Dermis blood vessel endothelial cell (primary cell): ENCODE results near the gene ATXN1. TPM values are rescaled to one million over a fixed set of nuclear protein-coding genes. Genes with fewer than 3 reads are reported as not detected.
"Not testable (repeated sequence)": the region's sequence is repeated elsewhere in the genome, so short reads cannot be mapped to it uniquely, and the experiment has no call there.

Source experiments
- DNase-seq: peaks from one replicate; pipeline ENCODE4 v3.0.0; 2010
- total RNA-seq: library from RNA; depleted of rRNA; stranded (reverse); fragments of >200 nt; gene quantifications from 2 replicates; pipeline ENCODE4 v1.2.3, GENCODE V29; 2014

ATXN1 gene
- total RNA-seq, 1 donor from 2014 or later: 15.3 TPM

DNA sequence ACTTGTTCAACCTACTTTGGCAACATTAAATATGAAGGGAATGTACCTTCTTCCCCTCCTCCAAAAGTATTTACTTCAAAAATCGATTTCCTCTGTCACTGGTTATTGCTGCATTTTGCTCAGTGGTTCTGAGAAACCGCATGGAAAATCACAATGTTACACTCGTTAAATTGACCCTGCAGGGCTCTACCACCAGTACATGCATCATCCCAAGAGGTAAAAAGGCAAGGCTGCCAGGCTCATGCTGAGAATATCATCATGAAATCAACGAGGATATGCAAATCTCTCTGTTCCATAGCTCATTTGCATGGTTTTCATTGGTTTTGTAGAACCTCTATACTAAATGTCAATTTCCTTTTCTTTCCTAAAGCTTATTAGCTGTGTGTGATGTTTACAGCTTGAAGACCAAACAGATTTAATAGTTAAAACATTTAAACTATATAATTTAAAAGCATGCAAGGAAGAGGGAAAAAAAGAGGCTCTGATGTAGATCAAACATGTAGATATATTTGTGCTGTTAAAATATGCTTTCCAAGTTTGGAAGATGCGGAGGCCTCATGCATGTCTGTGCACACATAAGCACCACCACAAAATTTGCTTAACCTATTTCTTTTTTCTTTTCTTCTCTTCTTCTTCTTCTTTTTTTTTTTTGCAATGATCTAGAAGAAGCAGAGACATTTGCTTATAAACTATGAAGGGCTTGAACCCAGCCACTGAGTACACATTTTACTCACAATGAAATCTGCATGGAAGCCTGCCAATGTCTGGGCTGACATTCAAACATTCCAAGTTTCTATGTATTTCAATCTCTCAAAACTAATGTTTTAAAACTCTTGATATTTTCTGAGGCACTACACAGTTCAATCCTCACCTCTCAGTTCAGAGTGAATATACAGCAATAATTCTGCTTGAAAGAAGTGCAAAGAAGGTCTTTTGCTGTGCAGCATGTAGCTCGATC lies 328.9 kb downstream of the ATXN1 start:
- DNase-seq: no peak

GRCh38 chr6:16431106-16431505 lies 330.2 kb downstream of the ATXN1 start:
- no peak for DNase-seq

GRCh38 chr6:16430391-16431089 lies 330.7 kb downstream of the ATXN1 start:
- DNase-seq: no peak

DNA sequence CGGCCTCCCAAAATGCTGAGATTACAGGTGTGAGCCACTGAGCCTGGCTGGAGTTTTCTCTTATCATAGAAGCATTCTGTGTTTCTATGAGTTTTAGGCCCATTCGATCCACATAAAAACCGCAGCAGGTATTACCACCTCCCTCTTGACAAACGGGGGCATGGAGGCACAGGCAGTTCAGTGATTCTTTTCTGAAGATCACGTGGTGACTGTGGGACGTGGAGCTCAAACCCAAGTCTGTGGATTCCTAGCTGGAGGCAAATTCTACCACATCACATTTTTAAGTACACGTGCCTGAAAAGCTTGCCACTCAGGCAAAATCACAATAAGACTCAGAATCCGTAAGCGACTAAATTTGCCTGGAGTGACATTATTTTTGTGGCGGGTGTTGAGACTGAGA lies 331.6 kb downstream of the ATXN1 start:
- DNase-seq: no peak

DNA sequence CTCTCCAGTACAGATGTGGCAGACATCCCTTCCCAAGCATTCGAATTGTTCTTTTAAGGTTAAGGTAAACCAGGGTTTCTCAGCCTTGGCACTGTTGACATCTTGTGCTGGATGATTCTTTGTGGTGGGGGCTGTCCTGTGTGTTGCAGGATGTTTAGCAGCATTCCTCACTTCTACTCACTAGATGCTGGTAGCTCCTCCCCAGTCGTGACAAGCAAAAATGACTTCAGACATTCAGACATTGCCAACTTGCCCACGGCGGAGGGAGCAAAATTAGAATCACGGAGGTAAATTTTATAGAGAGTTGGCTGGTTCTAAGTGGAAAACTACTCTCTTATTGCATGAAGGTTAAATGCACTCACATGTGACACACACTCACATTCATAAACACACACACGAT lies 334.1 kb downstream of the ATXN1 start:
- no peak for DNase-seq

- no peak for DNase-seq
These were observed 335.2 kb downstream of the ATXN1 start for GRCh38 chr6:16425881-16426615.

DNA sequence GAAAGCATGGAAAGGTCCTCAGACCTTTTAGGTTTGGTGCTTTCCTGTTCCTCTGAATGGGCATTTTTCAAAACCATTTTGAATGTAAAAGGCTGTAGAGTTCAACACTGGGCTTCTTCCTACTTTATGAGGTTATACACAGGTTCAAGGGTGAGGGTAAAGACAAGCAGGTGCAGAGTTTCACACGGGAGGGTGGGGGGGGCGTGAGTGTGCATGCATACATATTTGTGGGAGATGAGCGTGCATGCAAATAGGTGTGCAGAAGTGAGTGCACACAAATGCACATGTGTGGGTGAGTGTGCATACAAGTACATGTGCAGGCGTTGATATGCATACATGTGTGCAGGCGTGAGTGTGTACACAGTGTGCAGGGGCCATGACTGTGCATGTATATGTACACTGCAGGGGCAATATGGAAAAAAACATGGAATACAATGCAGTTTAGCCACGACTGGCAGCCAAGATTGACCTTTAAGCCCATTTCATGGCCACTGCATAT lies 339.7 kb downstream of the ATXN1 start:
- no peak for DNase-seq

- DNase-seq: no peak
These were observed 340.4 kb downstream of the ATXN1 start for GRCh38 chr6:16420715-16421461.

GRCh38 chr6:16420337-16420714 lies 340.9 kb downstream of the ATXN1 start:
- no peak for DNase-seq

DNA sequence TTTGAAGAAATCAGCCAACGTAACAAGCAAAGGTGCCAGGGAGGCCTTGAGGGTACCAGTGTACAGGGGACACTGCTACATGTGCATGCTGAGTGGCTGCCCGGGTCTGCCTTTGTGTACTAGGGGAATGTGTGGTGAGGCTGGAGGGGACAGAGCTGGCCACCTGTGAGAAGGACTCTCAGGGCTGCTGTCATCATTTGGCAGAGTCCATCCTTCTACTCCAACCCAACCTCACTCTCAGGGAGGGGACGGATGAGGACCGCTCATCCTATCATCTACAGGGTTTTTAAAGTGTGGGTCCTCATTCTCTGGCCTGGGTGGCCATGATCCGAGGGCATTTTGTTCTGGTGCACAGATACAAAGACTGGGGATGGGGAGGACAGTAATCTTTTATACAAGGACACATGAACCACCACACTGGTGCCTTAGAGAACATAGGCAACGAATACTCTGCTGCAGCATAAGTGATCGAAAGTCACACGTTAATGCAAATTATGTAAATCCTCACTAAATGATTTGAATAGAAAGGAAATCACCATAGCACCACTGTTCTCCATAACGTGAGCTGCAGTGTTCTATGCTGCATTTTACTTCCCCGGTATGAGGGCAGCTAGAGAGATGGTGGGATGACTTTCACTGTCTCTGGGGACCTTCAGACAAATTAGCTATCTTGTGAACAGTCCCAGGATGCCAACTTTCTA lies 341.5 kb downstream of the ATXN1 start:
- no peak for DNase-seq

DNA sequence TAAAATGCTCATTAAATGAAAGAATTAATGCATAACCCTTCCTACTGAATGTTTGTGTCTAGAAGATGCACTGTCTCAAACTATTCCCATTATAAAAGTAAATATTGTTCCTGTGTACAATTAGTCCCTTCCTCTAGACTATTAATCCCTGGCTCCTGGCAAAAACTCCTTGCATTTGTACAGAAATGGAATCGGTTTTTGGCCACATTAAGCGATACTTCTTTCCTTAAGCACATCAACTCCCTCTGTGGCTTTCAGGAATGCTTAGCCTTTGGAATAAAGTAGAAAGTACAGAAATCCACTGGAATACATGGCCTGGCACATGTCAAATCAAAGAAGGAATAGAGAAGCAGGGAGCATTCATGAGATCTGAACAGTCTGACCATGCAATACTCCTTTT lies 343.1 kb downstream of the ATXN1 start:
- DNase-seq: no peak

- DNase-seq: no peak
These were observed 345.6 kb downstream of the ATXN1 start for GRCh38 chr6:16415677-16416076.

- no peak for DNase-seq
These were observed 347.1 kb downstream of the ATXN1 start for GRCh38 chr6:16414205-16414604.

- DNase-seq: no peak
These were observed 347.9 kb downstream of the ATXN1 start for GRCh38 chr6:16413399-16413798.

DNA sequence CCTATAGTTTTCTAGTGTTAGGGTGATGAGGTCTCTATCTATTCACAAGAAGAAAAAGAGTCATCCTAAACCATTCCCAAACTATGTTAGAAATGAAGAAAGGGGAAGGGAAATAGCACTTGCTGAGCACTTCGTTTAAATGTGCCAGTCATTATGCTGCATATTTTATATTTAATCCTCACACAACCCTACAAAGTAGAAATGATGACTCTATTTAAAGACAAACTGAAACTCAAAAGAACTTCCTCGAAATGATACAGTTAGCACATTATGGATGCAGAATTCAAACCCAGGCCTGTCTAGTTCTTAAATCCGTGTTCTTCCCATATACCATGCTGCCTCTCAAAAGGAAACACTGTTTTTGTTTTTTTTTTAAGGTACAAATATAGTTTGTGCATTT lies 348.3 kb downstream of the ATXN1 start:
- DNase-seq: no peak

GRCh38 chr6:16412171-16412570 lies 349.1 kb downstream of the ATXN1 start:
- DNase-seq: no peak

DNA sequence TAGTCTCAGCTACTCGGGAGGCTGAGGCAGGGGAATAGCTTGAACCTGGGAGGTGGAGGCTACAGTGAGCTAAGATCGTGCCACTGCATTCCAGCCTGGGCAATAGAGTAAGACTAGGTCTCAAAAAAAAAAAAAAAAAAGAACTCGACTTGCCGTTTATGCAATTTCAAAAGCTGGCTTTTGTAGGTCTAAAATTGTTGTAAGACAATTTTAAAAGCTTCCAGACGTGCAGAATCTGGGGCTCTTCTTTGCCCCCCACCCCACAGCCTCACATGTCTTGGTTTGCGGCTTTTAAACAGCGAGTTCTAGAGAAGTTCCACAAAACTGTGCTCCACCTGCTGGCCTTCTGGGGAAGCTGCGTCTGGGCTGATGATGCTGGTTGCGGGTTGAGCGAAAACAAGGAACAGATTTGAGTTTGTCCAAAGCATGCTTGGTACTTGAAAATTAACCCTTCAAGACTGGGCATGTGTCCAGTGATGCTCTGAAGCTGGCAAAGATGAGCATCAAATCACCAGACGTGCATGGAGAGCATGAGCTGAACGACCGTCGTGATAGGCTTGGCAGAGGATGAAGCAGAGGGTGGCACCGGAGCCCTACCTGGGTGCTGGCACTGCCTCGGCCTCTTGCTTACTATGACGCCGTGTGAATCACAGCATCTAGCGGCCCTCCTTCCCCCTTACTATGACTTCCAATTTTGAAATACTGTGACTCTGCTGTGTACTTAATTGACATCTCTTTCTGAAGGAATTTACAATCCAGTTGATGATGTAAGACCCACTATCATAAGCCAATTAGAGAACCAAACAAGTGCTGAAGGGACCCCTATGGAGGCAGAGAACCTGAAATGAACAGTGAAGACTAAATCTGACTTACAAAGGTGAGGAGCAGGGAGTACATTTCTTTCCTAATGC lies 351.5 kb downstream of the ATXN1 start:
- DNase-seq: peak; percentile 80

DNA sequence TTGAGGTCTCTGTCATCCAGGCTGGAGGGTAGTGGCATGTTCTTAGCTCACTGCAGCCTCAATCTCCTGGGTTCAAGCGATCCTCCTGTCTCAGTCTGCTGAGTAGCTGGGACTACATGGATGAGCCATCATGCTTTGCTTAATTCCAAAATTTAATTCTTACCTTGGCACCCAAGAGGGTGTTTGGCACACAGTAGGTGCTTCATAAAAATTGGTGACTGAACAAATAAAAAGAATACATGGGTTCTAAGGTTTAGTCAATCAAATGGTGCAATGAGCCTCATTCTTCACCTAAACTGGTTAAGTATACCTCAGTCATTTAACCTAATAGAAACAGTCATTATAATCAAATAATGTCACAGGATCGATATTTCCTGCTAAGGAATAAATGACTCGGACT lies 352.5 kb downstream of the ATXN1 start:
- DNase-seq: no peak

DNA sequence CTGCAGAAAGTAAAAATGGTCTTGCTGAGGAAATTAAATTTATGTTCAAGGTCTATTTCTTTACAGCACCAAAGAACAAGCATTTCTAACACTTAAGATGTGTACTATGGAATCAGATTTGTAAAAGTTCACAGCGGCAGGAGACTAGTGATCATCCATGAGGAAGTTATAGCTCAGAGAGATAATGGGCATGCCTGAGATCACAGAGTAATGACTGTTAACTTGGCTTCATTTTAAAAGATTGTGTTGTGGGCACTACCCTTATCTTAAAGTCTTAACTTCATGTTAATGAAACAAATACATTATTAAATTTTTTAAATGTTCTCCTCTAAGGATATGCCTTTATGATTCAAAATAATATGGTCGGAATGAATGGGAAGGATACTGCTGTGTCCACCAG lies 354.3 kb downstream of the ATXN1 start:
- DNase-seq: no peak

DNA sequence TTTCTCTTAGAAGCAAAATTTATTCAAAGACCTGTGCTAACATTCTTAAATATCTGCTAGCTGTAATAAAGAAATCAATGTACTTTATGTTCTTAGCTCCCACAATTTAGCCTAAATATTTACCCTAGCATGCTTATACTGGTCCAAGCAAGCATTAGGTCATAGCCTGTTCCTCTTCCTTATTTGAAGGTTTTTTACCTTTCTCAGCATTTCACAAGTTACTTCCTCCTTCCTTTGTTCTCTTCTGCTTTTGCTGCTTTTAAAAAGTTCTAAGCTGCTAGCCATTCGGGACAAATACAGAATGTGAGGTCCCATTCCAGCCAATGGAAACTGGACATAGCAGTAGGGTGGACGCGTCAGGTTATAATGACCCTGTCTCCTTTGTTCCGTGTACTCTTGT lies 354.7 kb downstream of the ATXN1 start:
- DNase-seq: not testable (repeated sequence)

DNA sequence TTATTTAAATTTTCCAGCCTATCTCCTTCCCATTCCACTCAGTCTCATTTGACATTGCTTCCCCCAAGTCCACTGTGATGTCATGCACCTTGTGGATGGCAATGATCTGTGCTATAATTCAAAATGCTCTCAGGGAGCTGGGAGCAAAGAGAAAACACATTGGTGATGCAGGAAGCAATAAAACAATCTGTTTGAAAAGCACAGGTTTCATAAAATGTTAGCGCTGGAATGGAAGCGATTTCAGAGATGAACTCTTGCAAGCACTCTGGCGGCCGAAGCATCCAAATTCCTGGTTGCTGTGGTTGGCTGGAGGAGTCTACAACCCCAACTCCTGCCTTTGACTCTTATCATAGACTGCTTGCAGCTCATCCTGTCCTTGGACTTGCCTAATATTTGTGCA lies 355.9 kb downstream of the ATXN1 start:
- DNase-seq: no peak
